ENCODE measurements around the gene ROBO1. TPM values are rescaled to one million over a fixed set of nuclear protein-coding genes. Genes with fewer than 3 reads are reported as not detected.

ROBO1 gene
- total RNA-seq, 1 donor from 2014 or later = 169 TPM

- H3K36me3 ChIP-seq = no peaks in the 10 kb centered on the region
- Mint-ChIP-seq H3K27me3 (ENCODE audit: insufficient read depth, low read depth) (no peaks in the 10 kb centered on the region), H3K9me3 (peaks cover 5% of the 10 kb centered on the region), H3K4me1 (no peaks in the 10 kb centered on the region), H3K4me3 (no peak overlapping the region), H3K36me3 (peaks cover 2% of the 10 kb centered on the region), H3K27ac (no peak overlapping the region)
- H3K4me3 ChIP-seq = no peak overlapping the region
- H4K20me1 ChIP-seq (ENCODE audit: low read depth) = no peaks in the 10 kb centered on the region
- no peaks in the 10 kb centered on the region for H3F3A ChIP-seq (ENCODE audit: low read depth)
- no peak overlapping the region for H3K9ac ChIP-seq
- H3K27me3 ChIP-seq = no peaks in the 10 kb centered on the region
- no peak for DNase-seq (ENCODE audit: low spot score)
- no peak overlapping the region for H3K4me2 ChIP-seq
- H3K4me1 ChIP-seq = no peaks in the 10 kb centered on the region
- H3K9me3 ChIP-seq (ENCODE audit: low read depth) = no peaks in the 10 kb centered on the region
- no peak for TF ChIP-seq CTCF (IDR thresholded peaks at IDR 0.05)
- TF ChIP-seq EZH2 (IDR thresholded peaks at IDR 0.05) = no peak
- H3K79me2 ChIP-seq (ENCODE audit: low read depth) = no peaks in the 10 kb centered on the region
- H2AFZ ChIP-seq (replicated peaks) = no peak overlapping the region
- no peak overlapping the region for H3K27ac ChIP-seq
These were observed 1205.5 kb downstream of the ROBO1 start for GRCh38 chr3:78562328-78562727.

Small RNAs within 50 kb of the gene (microRNA-seq; reads per million reads assigned to microRNA genes)
- gene MIR3923 = not detected

Small RNAs within 50 kb of the gene (small RNA-seq; reads per million reads assigned to genes)
- not detected for gene MIR3923
- gene RN7SL751P = not detected
